ENCODE measurements around the gene TCERG1L. TPM values are rescaled to one million over a fixed set of nuclear protein-coding genes. Genes with fewer than 3 reads are reported as not detected.

TCERG1L gene
- total and polyA plus RNA-seq, 9 of the 15 experiments (the other 6 are each of a cell fraction or from before 2014, with no cell fraction given), result not detected

GRCh38 chr10:131195116-131195515 is 116.4 kb downstream of the TCERG1L start:
- CTCF ChIA-PET (ENCODE audit: low intra/inter-chr PET ratio), result no interaction called here
- H2AFZ ChIP-seq (ENCODE audit: low read depth, low read length), result no peak overlapping the region
- intact Hi-C loops (cut with micrococcal nuclease) (no loop called here), in situ Hi-C loops (cut with MboI) (no loop called here)
- no peaks in the 10 kb centered on the region for H3K9me1 ChIP-seq (ENCODE audit: control insufficient read depth, insufficient read depth, low read length)
- no peak overlapping the region for H3K4me3 ChIP-seq
- H3K9ac ChIP-seq (ENCODE audit: insufficient read depth in 1 of 2, low read depth in 2 of 2, low read length in 2 of 2), result no peak overlapping the region
- BruUV-seq (replicated peaks), result no TSS peak
- H3K9me3 ChIP-seq (replicated peaks; ENCODE audit: control insufficient read depth, insufficient read depth, low read depth, low read length), result no peaks in the 10 kb centered on the region
- WGBS (ENCODE audit: insufficient coverage, low coverage, missing lambda C conversion rate), result 0% methylated on average over 3 of the region's 9 CpGs
- H3K4me1 ChIP-seq (replicated peaks in 1 of 2; ENCODE audit: control insufficient read depth in 2 of 2, insufficient read depth in 2 of 2, low read length in 2 of 2), result no peaks in the 10 kb centered on the region
- H3K27me3 ChIP-seq (ENCODE audit: control insufficient read depth in 2 of 2, insufficient read depth in 2 of 2, low read length in 2 of 2), result peaks cover 0 to 8% of the 10 kb centered on the region in 2 experiments; a peak in 1 of 5 replicates
- DNase-seq (ENCODE audit: extremely low read depth in 1 of 4, low spot score in 3 of 4) (no peak), ATAC-seq (no peak), FAIRE-seq (no peak)
- TF ChIP-seq CC2D1A (IDR thresholded peaks at IDR 0.05) (no peak), HMBOX1 (IDR thresholded peaks at IDR 0.05) (no peak), HMG20A (CRISPR knock-in tag; conservative IDR thresholded peaks at IDR 0.05) (no peak), NFXL1 (CRISPR knock-in tag; IDR thresholded peaks at IDR 0.05) (no peak), STAG1 (CRISPR knock-in tag; IDR thresholded peaks at IDR 0.05; ENCODE audit: borderline replicate concordance) (no peak), NR3C1 (CRISPR knock-in tag; IDR thresholded peaks at IDR 0.05) (no peak), CHCHD3 (CRISPR knock-in tag; IDR thresholded peaks at IDR 0.05) (no peak), RBM25 (IDR thresholded peaks at IDR 0.05; ENCODE audit: low read depth, low read length, severe bottlenecking) (no peak), KAT2B (IDR thresholded peaks at IDR 0.05; ENCODE audit: low read depth, low read length) (no peak), NEUROD1 (IDR thresholded peaks at IDR 0.05; ENCODE audit: borderline replicate concordance, low read depth, low read length, partially characterized antibody) (no peak), ZEB2 (IDR thresholded peaks at IDR 0.05) (no peak), TBP (optimal IDR thresholded peaks at IDR 0.05; ENCODE audit: low read depth, low read length) (no peak), E4F1 (CRISPR knock-in tag; IDR thresholded peaks at IDR 0.05; ENCODE audit: borderline replicate concordance) (no peak), E2F4 (CRISPR knock-in tag; IDR thresholded peaks at IDR 0.05; ENCODE audit: low read depth) (no peak), ARID2 (IDR thresholded peaks at IDR 0.05) (no peak), DNMT1 (IDR thresholded peaks at IDR 0.05) (no peak), MCM2 (IDR thresholded peaks at IDR 0.05; ENCODE audit: low read depth) (no peak), NCOR1 (IDR thresholded peaks at IDR 0.05) (no peak)
- H3K36me3 ChIP-seq (ENCODE audit: control insufficient read depth, insufficient read depth, low read length), result no peaks in the 10 kb centered on the region
- no peak overlapping the region for H3K27ac ChIP-seq (ENCODE audit: extremely low read depth, low read depth, low read length)
- H3K4me2 ChIP-seq (ENCODE audit: insufficient read depth, low read length), result no peak overlapping the region
- POLR2A ChIA-PET, result no interaction called here
- H3K79me2 ChIP-seq (ENCODE audit: control insufficient read depth, insufficient read depth, low read length), result no peaks in the 10 kb centered on the region
- H4K20me1 ChIP-seq (replicated peaks; ENCODE audit: control insufficient read depth, insufficient read depth, low read length), result no peaks in the 10 kb centered on the region
